IPS-NIHi7 (cell line): ENCODE results near the gene PYCR2.

ENCODE experiments used
- DNase-seq: peaks from one replicate; pipeline ENCODE4 v3.0.0; 2012; ENCODE audit warnings: mixed read lengths; ENCODE audit errors: extremely low spot score

The PYCR2 gene

DNA sequence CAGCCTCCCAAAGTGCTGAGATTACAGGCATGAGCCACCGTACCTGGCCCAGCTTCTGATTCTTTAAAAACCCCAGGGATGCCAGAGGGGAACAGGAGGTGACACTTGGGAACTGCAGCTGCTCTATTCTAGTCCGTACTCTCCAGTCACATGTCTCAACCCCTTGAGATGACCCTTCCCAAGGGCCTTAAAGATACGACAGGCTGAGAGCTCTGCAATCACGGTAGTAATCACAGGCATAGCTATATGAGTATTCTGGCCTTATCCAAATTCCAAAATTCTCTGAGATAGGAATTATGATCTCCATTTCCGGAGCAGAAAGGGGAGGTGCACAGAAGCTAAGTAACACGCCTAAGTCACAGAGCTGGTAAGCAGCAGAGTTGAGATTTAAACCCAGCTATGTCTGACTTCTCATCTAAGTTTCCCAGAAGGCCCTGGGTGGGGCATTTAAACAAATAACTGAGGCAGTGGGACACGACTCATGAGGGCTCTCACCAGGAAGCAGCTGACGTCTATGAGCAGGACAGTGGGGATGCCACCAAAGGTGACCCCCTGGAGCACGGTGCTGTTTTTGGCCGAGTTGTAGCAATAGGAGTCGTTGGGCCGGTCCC, 47.0 kb downstream of the PYCR2 start:
- DNase-seq = no peak

DNA sequence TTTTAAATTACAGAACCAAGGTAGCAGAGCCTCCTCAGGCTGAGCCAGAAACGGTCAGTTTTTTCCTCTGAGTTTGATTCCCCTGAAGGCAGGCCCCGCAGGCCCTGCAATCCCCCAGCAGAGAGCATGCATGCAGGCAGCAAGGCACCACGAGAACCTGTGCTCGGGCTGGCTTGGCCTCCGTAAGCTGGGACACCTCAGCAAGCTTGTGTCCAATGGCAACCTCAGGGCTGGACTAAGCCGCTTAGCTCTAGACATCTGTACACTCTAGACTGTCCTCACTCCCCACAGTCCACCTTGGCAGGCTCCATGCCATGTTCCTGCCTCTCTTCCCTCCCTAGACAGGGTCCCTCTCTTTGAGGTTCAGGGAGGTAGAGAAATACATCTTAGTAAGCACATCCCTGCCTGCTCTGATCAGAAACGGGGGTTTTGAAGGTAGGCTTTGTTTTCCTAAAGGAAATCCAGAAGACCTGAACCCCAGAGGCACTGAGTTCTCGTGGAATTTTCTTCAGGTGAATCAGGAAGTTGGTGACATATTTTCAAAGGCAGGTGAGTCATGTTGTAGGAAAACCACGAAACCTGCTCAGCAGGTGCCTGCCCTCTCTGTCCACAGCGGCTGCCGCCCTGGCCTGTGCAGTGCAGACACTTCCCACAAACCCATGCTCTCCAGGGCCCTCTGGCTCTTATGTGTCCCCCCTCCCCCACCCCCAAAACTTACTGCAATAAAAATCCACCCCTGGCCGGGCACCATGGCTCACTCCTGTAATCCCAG, 48.8 kb downstream of the PYCR2 start:
- no peak for DNase-seq

DNA sequence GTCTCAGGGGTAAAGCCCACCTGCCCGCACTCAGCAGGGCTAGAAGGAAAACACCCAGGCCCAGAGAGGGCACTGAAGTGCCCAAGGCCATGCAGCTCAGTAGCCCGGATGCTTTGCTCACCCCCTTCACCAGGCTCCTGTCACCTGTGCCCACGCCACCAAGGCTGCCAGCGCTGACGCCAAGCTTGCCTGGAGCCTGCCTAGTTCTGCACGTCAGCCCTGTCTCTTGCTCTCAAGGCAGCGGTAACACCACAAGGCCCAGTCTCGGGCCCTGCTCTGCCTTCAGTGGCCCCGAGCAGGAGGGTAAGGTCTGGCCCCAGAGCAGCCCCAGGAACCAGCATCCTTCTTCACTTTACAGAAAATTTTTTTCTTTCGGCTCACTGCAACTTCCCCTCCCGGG, 49.6 kb downstream of the PYCR2 start:
- DNase-seq = no peak

DNA sequence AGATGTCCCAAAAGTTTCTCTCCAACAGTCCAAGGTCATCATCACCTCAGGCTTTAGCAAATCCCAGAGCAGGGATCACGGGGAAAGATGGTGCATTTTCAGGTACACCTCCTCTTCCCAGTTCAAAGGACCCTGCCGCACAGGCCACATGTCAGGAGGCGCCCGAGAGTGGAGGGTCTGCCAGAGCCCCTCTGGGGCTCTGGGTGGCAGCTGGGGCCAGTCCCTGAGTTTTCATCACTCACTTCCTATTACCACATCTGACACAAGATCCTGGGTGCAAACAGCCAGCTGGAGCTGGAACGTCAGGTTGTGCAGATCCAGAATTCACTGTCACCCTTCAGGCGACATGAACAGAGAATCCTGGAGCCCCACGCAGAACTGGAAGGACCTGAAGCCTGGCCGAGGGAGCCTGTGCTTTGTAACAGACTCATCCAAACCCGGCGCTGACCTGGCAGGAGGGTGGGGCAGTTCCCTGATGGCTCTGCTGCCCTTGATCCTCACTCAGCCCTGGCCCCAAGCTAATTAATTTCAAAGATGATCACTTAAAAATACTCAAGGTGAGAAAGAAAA, 50.7 kb downstream of the PYCR2 start:
- no peak for DNase-seq

- no peak for DNase-seq
These were observed 52.0 kb downstream of the PYCR2 start for GRCh38 chr1:225872075-225872430.

- no peak for DNase-seq
These were observed 52.5 kb downstream of the PYCR2 start for GRCh38 chr1:225871359-225872074.

DNA sequence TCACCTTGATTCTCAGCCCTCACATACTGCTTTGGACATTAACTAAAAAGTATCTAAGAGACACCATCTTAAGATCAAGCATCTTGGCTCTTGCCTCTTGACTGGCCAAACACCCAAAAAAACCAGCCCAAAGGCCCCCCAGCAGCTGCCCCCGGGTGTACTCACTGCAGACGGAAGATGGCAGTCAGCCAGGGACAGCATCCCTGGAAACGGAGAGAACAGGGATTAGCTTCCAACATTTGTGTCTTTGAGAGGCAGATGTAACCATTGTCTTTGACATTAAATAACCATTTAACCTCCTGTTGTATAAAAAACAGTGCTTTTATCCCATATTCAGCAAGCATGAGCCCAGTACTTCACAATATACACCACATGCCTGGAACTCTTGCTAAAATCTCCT, 53.1 kb downstream of the PYCR2 start:
- no peak for DNase-seq
